CD14-positive monocyte (primary cell): ENCODE results near the gene ATG7. TPM values are rescaled to one million over a fixed set of nuclear protein-coding genes. Genes with fewer than 3 reads are reported as not detected.

Source experiments
- DNase-seq, 3 donors: peaks; one replicate each; pipeline ENCODE4 v3.0.0-alpha.2; 2011 to 2022
- H2AFZ ChIP-seq: 2 replicates; pipeline ENCODE4 v1.6.0; 2012; ENCODE audit warnings: mild to moderate bottlenecking, low read depth, low read length, inconsistent platforms; ENCODE audit not compliant: insufficient read depth, poor library complexity, severe bottlenecking
- H3K27ac ChIP-seq, 2 donors: 1 replicate in 1 of 2; 2 replicates in 1 of 2; pipeline ENCODE4 v1.5.1; 2012 to 2013; ENCODE audit warnings: low read length in 2 of 2, control low read depth in 1 of 2, inconsistent platforms in 1 of 2, low read depth in 1 of 2, mild to moderate bottlenecking in 1 of 2
- H3K27me3 ChIP-seq, 2 donors: one replicate each; pipeline versions ENCODE4 v1.6.0 to v1.6.1; 2011 to 2013; ENCODE audit warnings: low read length in 2 of 2; ENCODE audit not compliant: control insufficient read depth in 2 of 2, insufficient read depth in 2 of 2
- H3K36me3 ChIP-seq, 2 donors: replicated peaks in 1 of 2; 1 replicate in 1 of 2; 2 replicates in 1 of 2; pipeline versions ENCODE4 v1.5.1 to v1.6.1; 2012 to 2013; ENCODE audit warnings: low read length in 2 of 2, control low read depth in 1 of 2, inconsistent platforms in 1 of 2, mild to moderate bottlenecking in 1 of 2; ENCODE audit not compliant: insufficient read depth in 2 of 2, control insufficient read depth in 1 of 2
- H3K4me1 ChIP-seq, 2 donors: 1 replicate in 1 of 2; 2 replicates in 1 of 2; pipeline versions ENCODE4 v1.5.1 to v1.6.1; 2012 to 2013; ENCODE audit warnings: low read length in 2 of 2, control low read depth in 1 of 2, inconsistent platforms in 1 of 2, mild to moderate bottlenecking in 1 of 2, moderate library complexity in 1 of 2; ENCODE audit not compliant: insufficient read depth in 2 of 2, control insufficient read depth in 1 of 2
- H3K4me2 ChIP-seq: replicated peaks from 2 replicates; pipeline ENCODE3; 2012; ENCODE audit warnings: low read length, moderate library complexity, mild to moderate bottlenecking; ENCODE audit not compliant: poor library complexity, severe bottlenecking; ENCODE audit errors: extremely low read depth
- H3K4me3 ChIP-seq, 3 experiments: fragments of 200-600 bp in 1 of 3; sonication (generic) in 1 of 3; replicated peaks in 1 of 3; 1 replicate in 2 of 3; 2 replicates in 1 of 3; pipeline ENCODE4 v1.5.1; 2011 to 2013; ENCODE audit warnings: low read length in 3 of 3, mild to moderate bottlenecking in 3 of 3, control low read depth in 2 of 3, low read depth in 2 of 3, inconsistent platforms in 1 of 3, moderate library complexity in 1 of 3
- H3K79me2 ChIP-seq: 2 replicates; pipeline ENCODE4 v1.6.0; 2012; ENCODE audit warnings: mild to moderate bottlenecking, control low read depth, inconsistent platforms, low read length, moderate library complexity; ENCODE audit not compliant: insufficient read depth
- H3K9ac ChIP-seq: 2 replicates; pipeline ENCODE4 v1.6.0; 2017; ENCODE audit warnings: low read length, mild to moderate bottlenecking; ENCODE audit not compliant: insufficient read depth, poor library complexity, severe bottlenecking
- H3K9me3 ChIP-seq, 2 donors: replicated peaks in 1 of 2; 1 replicate in 1 of 2; 2 replicates in 1 of 2; pipeline versions ENCODE4 v1.5.1 to v1.6.1; 2012 to 2013; ENCODE audit warnings: low read length in 2 of 2, control low read depth in 1 of 2; ENCODE audit not compliant: control insufficient read depth in 1 of 2, insufficient read depth in 1 of 2
- H4K20me1 ChIP-seq: 2 replicates; pipeline ENCODE4 v1.6.0; 2012; ENCODE audit warnings: mild to moderate bottlenecking, low read length, control low read depth, moderate library complexity; ENCODE audit not compliant: insufficient read depth
- H3K27ac Mint-ChIP-seq, 7 donors: one replicate each; pipeline ENCODE4 v1.8.0; 2020; ENCODE audit warnings: mild to moderate bottlenecking in 7 of 7, mixed read lengths in 7 of 7, moderate library complexity in 6 of 7, inconsistent platforms in 2 of 7
- H3K27me3 Mint-ChIP-seq, 3 donors: one replicate each; pipeline ENCODE4 v1.8.0; 2021 to 2022; ENCODE audit warnings: low read depth in 3 of 3, mild to moderate bottlenecking in 3 of 3, mixed read lengths in 3 of 3, moderate library complexity in 3 of 3, inconsistent platforms in 1 of 3
- H3K36me3 Mint-ChIP-seq, 2 donors: one replicate each; pipeline ENCODE4 v1.8.0; 2020; ENCODE audit warnings: mixed read lengths in 2 of 2, inconsistent platforms in 1 of 2, mild to moderate bottlenecking in 1 of 2
- H3K4me1 Mint-ChIP-seq: one replicate; pipeline ENCODE4 v1.8.0; 2020; ENCODE audit warnings: mild to moderate bottlenecking, mixed read lengths
- H3K4me3 Mint-ChIP-seq, 2 donors: one replicate each; pipeline ENCODE4 v1.8.0; 2020; ENCODE audit warnings: mild to moderate bottlenecking in 2 of 2, mixed read lengths in 2 of 2, moderate library complexity in 1 of 2
- H3K9me3 Mint-ChIP-seq, 7 donors: one replicate each; pipeline ENCODE4 v1.8.0; 2020 to 2022; ENCODE audit warnings: mixed read lengths in 7 of 7, mild to moderate bottlenecking in 6 of 7, moderate library complexity in 6 of 7, inconsistent platforms in 2 of 7
- intact Hi-C, 2 donors: fragments of 100-400 bp; cut with micrococcal nuclease; formaldehyde crosslinking; loops; one replicate each; pipeline versions ENCODE4 v1.15.0 to v1.15.1; 2023
- polyA plus RNA-seq, 3 donors: library from polyadenylated mRNA; depleted of rRNA in 1 of 3; unstranded in 2 of 3; stranded (reverse) in 1 of 3; fragments of 300-500 nt in 2 of 3; fragments of >200 nt in 1 of 3; fragmentation: Illumina TruSeq in 2 of 3; gene quantifications; 1 replicate in 2 of 3; 2 replicates in 1 of 3; pipeline ENCODE4 v1.2.3, GENCODE V29; 2012 to 2021
- TF ChIP-seq, protein P1 (sequence below): fragments of 200-600 bp; IDR thresholded peaks from one replicate; pipeline ENCODE4 v1.8.0; 2022; ENCODE audit warnings: antibody characterized with exemption, mild to moderate bottlenecking

ATG7 gene
- polyA plus RNA-seq, 3 donors: 57.4 to 101 (median 89.7) TPM

DNA sequence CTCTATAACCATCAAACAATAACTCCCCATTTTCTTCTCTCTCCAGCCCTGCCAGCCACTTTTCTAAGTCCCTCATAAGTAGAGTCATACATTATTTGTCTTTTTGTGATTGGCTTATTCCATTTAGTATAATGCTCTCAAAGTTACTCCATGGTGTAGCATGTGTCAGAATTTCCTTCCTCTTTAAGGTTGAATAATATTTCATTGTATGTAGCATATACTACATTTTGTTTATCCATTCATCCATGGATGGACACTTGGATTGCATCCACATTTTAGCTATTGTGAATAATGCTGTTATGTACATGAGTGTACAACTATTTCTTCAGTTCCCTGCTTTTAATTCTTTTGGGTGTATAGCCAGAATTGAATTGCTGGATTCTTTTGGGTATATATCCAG lies 138.4 kb downstream of the ATG7 start:
- Histone ChIP-seq H2AFZ (no peak overlapping the region), H3K27me3 (no peaks in the 10 kb centered on the region), H4K20me1 (peaks cover 78% of the 10 kb centered on the region), H3K36me3 (peaks cover 30 to 61% of the 10 kb centered on the region in 2 donors), H3K4me3 (no peak overlapping the region), H3K9me3 (peaks cover 29 to 41% of the 10 kb centered on the region in 2 donors), H3K9ac (no peak overlapping the region), H3K4me1 (no peaks in the 10 kb centered on the region), H3K27ac (no peak overlapping the region), H3K79me2 (peaks cover 38% of the 10 kb centered on the region), H3K4me2 (no peak overlapping the region)
- H3K27ac Mint-ChIP-seq: peak overlapping the region in 1 of 7 donors; percentile 17
- intact Hi-C loops: no loop called here
- H3K27me3 Mint-ChIP-seq: no peaks in the 10 kb centered on the region
- DNase-seq: no peak
- H3K36me3 Mint-ChIP-seq: peaks cover 70 to 80% of the 10 kb centered on the region in 2 donors
- peaks cover 4% of the 10 kb centered on the region for H3K4me1 Mint-ChIP-seq
- H3K4me3 Mint-ChIP-seq: no peak overlapping the region
- TF ChIP-seq, protein P1, sequence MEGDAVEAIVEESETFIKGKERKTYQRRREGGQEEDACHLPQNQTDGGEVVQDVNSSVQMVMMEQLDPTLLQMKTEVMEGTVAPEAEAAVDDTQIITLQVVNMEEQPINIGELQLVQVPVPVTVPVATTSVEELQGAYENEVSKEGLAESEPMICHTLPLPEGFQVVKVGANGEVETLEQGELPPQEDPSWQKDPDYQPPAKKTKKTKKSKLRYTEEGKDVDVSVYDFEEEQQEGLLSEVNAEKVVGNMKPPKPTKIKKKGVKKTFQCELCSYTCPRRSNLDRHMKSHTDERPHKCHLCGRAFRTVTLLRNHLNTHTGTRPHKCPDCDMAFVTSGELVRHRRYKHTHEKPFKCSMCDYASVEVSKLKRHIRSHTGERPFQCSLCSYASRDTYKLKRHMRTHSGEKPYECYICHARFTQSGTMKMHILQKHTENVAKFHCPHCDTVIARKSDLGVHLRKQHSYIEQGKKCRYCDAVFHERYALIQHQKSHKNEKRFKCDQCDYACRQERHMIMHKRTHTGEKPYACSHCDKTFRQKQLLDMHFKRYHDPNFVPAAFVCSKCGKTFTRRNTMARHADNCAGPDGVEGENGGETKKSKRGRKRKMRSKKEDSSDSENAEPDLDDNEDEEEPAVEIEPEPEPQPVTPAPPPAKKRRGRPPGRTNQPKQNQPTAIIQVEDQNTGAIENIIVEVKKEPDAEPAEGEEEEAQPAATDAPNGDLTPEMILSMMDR: no peak
- H3K9me3 Mint-ChIP-seq: peaks cover 31 to 51% (median 44%) of the 10 kb centered on the region in 7 donors

DNA sequence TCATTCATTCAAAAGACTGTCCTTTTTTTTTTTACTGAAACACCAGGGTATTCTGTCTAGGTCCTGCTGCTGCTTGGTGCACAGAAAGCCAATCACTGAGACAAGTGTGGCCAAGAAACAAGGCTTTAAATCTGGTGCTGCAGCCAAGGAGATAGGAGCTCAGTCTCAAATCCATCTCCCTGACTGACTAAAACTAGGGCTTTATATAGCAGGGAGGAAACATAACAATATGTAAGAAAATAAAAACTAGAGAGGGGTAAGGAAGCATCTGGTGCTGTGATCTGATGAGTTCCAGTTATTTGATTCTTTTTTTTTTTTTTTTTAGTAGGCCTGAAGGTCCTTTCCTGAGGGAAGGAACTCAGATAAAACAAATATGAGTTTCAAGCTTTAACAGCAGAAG lies 139.8 kb downstream of the ATG7 start:
- Histone ChIP-seq H3K9me3 (peaks cover 21 to 33% of the 10 kb centered on the region in 2 donors), H3K79me2 (peaks cover 50% of the 10 kb centered on the region), H3K27ac (no peak overlapping the region), H3K9ac (no peak overlapping the region), H2AFZ (no peak overlapping the region), H3K36me3 (peaks cover 18 to 47% of the 10 kb centered on the region in 2 donors), H3K4me1 (no peaks in the 10 kb centered on the region), H3K4me3 (no peak overlapping the region), H3K4me2 (no peak overlapping the region), H4K20me1 (peaks cover 92% of the 10 kb centered on the region), H3K27me3 (no peaks in the 10 kb centered on the region)
- Mint-ChIP-seq H3K27ac (peak overlapping the region in 5 of 7 donors; percentile 12 to 78 (median 54)), H3K36me3 (peaks cover 56 to 66% of the 10 kb centered on the region in 2 donors), H3K9me3 (peaks cover 23 to 39% (median 32%) of the 10 kb centered on the region in 7 donors), H3K27me3 (no peaks in the 10 kb centered on the region), H3K4me3 (no peak overlapping the region), H3K4me1 (peaks cover 4% of the 10 kb centered on the region)
- TF ChIP-seq, protein P1: no peak
- DNase-seq: no peak
- intact Hi-C loops: no loop called here
